Stimulated activated CD4-positive, alpha-beta T cell treated with anti-CD3 and anti-CD28 coated beads, TNF-alpha, amount 100 ng/mL, for 4 hours (primary cell): ENCODE data around the gene ISOC1.

Experiments
- DNase-seq, 3 experiments: peaks; one replicate each; pipeline ENCODE4 v3.0.0-alpha.2; 2020; ENCODE audit warnings: low read depth in 3 of 3

Gene ISOC1

DNA sequence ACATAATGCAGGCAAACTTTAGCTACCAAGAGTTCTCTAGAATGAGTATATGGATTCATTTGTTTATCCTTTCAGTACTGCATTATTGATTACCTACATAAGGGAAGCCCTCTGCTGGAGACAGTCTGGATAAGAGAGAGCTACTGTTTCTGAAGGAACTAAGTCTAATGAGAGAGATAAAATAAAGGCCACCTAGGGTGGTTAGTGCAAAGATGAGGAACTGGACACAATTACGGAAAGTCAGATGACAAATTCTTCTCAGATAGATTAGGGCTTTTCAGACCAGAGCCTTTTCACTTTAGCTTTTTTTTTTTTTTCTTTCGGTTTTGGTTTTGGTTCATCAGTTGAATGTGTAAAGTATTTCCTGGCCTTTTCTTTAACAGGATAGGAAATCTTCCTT is 31.3 kb downstream of the ISOC1 start:
- DNase-seq: no peak

DNA sequence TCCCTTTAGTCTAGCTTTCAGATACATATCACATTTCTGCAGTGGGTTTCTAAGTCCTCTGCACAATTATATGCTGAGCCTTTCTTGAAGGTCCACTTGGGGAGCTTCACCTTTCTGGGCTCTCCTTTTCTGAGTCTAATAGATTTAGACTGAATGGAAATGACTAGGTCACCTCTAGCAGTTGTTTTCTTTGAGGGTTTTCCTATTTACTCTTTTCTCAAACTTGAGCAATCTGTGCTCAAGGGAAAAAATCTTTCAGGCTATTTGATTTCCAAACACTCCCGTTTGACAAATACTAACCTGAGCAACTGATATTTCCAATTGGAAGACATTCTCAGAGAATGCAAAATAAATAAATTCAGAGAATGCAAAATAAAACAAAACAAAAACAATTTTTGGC is 39.0 kb downstream of the ISOC1 start:
- DNase-seq: no peak

DNA sequence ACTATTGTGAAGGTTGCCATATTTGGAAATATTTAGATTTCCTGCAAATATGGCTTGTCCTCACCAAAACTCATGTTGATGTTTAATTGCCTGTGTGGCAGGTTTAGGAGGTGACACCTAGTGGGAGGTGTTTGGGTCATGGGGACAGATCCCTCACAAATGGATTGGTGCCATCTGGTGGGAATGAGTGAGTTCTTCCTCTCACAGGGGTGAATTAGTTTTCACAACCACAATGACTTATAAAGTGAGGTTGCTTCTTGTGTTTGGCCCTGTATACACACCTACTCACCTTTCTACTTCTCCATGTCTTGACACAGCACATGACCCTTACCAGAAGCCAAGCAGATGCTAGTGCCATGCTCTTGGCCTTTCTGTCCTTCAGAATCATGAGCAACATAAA is 41.1 kb downstream of the ISOC1 start:
- DNase-seq: no peak

DNA sequence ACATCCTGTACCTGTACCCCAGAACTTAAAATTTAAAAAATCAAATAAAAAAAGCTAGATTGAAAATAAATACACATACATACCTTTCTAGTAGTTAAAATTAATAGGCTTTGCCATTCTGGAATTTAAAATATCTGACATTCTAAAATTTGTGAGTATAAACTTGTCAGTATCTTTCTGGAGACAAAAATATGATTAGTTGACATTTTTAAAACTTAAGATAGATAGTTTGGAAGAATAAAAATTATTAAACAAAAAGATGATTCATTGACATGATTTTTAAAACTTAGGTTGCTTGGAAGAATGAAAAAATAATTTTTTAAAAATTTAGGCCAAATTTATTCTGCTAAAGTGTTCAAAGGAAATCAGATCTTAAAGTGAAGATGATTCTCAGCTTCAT is 43.1 kb downstream of the ISOC1 start:
- no peak for DNase-seq

DNA sequence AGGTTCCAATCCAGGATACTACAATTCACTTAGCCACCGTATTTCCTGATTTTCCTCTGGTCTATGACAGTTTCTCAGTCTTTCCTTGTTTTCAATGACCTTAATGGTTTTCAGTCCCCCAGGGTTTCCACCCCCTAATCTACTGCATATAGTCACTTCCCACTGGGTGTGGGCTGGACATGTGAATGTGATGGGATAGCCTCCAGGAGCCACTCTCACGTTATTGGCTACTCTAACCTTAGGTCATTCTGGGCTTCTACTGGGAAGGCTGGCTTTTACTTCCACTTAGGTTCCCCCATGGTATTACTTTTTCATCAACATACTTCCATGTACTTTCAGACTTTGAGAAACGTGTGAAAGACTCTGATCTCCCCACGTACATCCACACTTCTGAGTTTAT is 46.5 kb downstream of the ISOC1 start:
- no peak for DNase-seq

DNA sequence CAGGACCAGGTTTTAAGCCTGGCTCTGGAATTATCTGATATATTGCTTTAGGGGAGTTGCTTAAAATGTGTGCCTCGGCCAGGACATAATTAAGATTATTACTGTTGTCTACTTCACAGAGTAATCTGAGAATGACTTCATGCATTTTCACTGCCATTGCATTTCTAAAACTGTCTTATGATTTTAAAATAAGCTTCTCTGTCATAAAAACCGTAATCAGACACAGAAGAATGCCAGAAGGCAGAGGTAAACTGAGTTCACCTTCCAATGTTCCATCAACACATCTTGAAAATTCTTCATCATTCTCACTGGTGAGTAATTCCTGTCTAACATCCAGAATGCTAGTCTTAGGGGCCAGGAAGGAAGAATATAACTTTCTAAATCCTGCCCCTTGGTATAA is 47.1 kb downstream of the ISOC1 start:
- no peak for DNase-seq

DNA sequence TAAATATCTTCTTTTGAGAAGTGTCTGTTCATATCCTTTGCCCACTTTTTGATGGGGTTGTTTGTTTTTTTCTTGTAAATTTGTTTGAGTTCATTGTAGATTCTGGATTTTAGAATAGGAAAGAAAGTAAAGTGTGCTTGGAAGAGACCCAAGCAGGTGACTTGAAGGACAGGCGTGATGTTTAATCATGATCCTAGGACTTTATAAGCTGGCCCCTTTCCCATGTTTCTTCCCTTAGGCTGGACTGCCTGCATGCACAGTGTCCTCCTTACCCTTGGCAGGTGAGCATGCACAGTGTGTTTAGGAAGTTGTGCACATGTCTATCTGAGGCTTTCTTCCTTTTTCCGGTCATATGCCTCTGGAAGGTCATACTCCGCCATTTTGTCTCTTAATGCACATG is 61.3 kb downstream of the ISOC1 start:
- no peak for DNase-seq

DNA sequence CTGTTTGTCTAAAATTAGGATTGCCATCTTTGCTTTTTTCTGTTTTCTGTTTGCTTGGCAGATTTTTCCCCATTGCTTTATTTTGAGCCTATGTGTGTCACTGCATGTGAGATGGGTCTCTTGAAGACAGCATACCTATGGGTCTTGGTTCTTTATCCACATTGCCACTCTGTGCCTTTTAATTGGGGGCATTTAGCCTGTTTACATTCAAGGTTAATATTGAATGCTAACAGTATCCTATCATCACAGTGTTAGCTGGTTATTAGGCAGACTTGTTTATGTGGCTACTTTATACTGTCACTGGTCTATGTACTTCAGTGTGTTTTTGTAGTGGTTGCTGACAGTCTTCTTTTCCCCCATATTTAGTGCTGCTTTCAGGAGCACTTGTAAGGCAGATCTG is 67.3 kb downstream of the ISOC1 start:
- DNase-seq: no peak
